GOT3 (cell line): ENCODE results near the gene TACC2.
A peak's percentile ranks its signal among the peaks of the same experiment; 100 is the strongest.

Experiments
- DNase-seq: peaks from one replicate; lab custom pipeline; 2025; ENCODE audit warnings: mixed read lengths; lab: John Stamatoyannopoulos, UW

TACC2 gene

DNA sequence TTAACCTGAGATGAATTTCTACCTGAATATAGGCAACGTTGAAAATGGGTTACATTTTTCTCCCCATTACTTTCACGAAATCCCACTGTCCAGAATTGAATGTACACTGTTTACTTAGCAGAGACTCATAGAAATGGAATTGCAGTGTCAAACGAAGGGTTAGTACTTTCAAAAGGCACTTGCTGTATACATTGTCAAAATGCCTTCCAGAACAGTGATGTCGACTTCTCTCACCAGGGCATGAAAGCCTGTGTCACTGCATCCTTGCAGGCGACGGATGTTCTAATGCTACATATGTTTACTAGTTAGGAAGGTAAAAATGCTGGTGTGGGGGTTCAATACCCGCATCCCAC is 41.2 kb downstream of the TACC2 start:
- no peak for DNase-seq

DNA sequence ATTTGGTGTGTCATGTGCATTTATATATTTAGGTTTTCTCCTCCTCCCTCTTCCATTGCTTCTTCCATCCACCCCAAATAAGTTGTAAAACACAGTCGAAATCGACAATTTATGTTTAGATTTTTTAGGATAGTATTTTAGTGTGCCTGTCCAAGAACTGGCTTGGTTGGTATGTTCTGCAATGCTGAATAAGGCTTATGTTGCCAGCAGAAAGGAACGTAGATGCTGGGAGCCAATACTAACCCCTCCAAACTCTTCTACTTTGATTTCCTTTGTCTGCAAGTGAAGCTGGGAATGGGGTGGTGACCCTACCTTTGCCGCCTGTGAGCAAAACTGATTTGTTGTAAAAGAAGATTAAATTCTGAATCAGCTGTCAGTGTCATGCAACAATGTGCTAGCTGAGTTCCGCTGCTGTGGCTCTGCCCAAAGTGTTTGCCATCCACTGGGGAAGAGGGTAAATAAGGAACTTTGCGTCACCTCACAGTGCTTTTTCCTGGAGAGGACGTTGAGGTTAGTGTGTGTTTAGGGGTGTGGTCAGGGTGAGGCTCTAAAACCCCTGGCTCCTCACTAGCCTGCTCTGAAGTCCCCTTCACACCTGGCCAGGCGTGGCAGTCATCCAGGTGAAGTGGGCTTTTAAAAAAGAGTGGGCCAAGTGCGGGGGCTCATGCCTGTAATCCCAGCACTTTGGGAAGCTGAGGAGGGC is 44.4 kb downstream of the TACC2 start:
- no peak for DNase-seq

DNA sequence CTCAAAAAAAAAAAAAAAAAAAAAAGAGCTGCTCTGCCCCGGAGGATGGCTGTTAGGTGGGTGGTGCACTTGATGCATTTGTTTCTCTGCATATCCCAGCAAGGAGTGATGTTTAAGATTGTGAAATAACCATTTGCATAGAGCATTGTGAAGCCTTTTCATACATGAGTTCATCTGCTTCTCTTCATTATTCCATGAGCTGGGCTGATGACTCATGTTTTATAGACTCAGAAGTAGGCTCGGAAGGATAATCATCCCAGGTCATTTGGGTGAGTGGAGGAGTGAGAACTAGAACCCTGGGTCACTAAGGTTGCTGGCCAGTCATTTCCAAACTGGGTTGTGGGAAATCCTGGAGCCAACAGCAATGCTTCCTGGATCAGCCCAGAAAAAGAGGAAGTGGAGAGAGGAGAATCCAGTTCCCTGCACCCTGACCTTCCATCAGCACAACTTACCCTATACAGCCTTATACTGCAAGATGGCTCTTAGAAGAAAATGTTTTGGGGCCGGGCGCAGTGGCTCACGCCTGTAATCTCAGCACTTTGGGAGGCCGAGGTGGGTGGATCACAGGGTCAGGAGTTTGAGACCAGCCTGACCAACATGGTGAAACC is 45.3 kb downstream of the TACC2 start:
- DNase-seq = no peak

DNA sequence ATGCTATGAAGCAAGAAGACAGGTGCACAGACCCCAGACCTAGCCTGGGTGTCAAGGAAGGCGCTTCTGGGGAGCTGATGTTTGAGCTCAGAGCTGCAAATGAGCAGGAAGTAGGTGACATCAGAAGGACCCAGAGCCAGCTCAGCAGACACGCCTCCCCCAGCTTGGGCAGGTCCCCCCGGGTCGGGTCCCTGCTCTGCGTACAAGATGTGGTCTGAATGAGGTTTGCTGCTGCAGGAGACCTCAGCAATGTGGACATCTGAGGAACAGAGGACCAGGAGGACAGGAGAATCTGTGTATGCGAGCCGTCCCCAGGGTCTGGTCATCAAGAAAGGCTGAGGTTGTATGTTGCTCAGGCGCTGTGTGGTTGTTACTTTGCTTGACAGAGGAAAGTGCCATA is 51.8 kb downstream of the TACC2 start:
- DNase-seq = no peak

DNA sequence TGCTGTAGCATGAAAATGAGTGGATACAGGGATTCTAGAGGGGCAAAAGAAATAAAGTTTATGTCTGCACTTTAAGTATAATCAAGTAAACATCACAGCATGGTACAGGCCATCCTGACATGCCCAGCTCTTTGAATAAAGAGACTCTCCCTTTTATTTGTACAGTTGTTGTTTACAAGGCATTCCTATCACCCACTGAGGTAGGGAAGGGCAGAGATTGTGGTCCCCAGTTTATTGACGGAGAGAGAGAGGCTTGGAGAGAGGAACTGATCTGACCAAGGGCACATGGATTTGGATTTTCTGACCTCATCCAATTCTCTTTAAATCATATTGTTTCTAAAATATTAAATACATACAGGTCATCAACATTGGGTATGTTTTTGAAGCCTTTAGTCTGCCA is 53.9 kb downstream of the TACC2 start:
- no peak for DNase-seq

DNA sequence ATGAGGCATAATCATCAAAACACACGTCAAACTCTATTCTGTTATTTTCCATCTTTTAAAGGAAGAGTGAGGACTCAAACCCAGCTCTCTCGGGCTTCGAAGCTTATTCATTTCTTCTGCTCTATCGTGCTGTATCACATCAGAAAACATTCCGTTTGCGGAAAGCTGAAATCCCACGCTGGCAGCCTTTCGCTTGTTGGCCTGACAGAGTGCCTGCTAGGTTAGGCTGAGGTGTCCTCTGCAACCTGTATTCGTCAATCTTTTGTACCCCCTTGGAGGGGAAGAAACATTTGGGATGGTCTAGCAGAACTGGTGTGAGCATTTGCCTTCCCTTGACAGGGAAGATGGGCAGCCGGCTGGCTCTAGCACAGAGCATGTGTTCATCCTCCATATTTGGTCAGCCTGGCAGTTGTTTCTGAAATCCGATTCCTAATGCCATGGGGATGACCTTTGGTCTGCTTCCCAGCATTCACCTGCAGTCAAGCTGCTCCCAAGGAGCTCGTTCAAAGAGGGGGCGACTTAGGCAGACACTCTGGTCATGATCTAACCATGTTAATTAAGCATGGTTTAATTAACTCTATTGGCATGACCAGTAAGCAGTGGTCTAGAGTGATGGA is 55.2 kb downstream of the TACC2 start:
- no peak for DNase-seq

DNA sequence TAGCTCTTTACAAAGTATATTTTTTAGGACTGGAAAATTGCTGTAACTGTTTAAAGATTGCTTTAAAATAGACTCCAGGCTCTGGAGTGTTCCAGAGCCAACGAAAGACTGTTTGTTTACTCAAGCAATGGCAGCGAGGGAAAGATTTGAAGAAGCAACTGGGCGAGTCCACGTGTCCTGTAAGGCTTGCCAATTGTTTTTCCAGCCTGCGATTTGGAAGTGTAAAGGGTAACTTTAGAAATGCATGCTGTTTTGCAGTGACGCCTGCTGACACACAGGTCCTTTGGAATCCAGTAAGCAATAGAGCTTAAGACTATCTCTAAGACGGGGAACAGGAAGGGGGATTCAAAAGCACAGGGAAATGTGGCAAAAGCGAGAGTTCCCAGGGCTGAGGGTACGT is 55.8 kb downstream of the TACC2 start:
- no peak for DNase-seq

DNA sequence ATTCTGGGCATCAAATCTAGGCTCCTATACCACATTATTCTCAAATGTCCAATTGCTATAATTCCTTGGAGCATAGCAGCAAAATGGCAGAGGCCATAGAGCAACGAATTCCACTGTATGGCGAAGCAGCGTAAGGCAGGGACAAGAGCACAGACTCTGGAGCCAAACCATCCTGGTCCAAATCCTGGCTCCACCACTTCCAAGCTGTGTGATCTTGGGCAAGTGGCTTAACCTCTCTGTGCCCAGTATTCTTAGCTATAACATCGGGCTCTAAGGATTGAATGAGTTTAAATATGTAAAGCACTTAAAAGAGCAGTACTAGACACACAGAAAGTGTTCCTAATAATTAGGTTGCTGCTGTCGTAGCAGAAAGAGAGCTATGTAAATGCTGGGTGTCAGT is 56.2 kb downstream of the TACC2 start:
- DNase-seq = no peak

DNA sequence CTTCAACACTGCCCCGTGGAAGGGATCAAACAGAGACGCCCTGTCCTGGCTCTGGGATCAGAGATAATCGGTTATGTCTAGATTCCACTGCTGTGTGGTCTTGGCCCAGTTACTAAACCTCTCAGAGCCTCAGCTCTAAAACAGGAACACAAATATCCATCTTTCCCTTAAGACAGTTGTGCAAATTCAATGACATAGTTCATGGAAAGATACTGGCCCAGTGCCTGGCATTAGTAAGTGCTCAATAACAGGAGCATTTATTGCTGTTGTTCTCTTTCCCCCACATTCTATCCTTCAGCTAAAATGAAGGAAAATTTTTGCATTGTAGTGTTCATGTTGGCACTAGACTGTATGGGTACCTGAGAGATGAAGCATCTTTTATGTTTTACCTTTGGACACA is 58.6 kb downstream of the TACC2 start:
- no peak for DNase-seq

DNA sequence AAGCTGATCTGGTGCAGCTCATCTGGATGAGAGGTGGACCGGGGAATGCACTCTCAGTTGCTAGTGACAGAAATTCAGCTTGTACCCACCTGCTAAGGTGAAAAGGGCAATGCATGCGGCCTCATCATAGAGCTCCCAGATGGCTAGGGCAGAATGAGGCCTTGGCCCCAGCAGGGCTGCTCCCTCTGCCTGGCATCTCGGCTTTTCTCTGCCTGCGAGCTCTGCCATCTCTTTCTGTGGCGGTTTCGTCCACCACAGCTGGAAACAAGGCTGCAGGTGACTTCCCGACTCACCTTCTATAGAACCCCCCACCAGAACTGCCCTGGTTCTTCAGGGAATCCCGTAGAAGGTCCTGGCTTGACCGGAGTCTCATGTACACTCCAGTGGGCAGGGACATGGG is 60.1 kb downstream of the TACC2 start:
- no peak for DNase-seq

DNA sequence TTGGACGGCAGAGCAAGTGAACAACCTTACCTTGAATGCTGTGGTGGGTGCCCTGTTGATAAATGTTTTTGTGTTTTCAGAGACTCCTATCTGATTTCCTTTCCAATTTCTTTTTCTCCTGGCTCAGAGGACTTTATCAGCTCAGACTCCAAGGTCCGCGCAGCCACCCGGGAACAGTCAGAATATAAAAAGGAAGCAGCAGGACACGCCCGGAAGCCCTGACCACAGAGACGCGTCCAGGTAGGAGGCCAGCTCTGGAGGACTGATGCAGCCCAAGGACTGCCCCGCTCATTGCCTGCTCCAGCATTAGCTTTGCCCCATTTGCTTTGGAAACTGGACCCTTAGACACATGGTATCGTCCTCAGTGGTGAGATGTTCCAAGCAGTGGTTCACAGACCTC is 61.3 kb downstream of the TACC2 start:
- no peak for DNase-seq

DNA sequence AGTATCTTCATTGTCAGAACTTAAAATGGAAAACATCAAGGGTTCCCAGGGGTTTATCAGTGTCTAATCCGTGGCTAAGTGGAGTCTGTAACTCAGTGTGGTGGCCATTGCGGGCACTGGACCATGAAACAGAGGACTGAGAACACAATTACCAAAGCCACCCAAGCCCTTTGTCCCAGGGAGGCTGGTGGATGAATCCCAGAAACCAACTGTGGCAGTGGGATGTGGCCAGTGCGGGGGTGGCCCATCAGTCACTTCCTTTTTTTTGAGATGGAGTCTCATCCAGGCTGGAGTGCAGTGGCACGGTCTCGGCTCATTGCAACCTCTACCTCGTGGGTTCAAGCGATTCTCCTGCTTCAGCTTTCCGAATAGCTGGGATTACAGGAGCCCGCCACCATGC is 61.8 kb downstream of the TACC2 start:
- no peak for DNase-seq

DNA sequence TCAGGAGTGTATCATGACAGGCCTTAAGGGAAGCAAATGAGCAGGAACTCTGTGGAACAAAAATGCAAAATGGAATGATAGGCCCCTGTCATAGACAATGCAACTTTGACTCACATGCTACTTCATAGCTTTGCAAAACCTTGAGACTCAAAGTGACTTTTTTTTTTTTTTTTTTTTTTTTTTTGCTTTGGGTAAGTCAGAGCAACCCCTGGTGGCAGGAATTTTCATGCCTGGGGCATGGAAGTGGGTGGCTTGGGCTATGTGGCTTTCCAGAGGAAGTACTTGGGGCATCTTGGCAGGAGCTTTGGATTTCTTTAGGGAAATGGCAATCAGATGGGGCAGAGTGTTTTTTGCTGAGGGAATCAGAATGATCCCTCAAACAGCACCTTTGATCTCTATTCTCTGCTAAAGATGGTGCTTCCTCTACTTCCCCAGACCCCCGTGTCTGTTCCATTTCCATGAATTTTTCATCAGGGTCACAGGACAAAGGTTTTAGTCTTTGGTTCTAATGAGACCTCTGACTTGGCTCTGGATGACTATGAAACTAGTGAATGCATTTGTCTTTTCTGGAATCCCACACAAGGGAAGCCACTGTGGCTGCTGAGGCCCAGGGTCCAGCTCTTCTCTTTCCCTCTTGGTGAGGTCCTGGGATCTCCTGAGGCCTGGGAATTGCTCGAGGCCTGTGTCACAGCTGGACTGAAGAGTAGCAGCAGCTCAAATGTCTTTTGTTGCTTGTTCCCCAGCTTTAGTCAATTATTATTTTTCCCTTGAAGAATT is 62.8 kb downstream of the TACC2 start:
- DNase-seq = peak; percentile 29

DNA sequence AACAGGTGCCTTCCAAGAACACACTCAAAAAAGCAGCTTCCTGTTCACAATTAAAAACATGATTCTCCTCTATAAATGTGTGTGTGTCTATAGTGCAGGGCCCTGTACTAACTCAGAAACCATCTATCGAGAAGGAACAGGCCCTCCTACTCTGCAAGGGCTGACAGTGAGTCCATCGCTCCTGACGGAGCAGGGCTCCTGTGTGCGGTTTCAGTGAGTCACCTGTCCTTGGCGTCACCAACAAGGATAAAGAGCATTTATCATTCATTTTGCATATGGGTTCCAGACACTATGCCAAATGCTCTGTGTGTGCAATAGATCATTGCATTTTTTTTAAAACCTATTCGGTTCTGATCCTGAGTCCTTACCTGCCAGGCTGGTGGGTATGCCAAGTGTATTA is 63.7 kb downstream of the TACC2 start:
- DNase-seq = no peak

DNA sequence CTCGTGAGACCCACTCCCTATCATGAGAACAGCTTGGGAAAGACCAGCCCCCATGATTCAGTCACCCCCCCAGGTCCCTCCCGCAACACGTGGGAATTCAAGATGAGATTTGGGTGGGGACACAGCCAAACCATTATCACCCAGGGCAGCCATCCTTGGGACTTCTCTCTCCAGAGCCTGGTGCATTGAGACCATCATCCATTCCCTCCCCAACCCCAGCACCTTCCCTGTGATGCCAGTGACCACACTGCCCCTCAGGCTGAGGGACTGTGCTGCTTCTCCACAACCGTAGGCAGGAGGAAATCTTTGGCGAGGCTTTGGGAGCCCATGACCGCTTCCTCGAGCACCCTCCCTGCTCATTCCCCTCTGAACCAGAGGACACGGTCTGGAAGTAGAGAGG is 64.4 kb downstream of the TACC2 start:
- DNase-seq = no peak

DNA sequence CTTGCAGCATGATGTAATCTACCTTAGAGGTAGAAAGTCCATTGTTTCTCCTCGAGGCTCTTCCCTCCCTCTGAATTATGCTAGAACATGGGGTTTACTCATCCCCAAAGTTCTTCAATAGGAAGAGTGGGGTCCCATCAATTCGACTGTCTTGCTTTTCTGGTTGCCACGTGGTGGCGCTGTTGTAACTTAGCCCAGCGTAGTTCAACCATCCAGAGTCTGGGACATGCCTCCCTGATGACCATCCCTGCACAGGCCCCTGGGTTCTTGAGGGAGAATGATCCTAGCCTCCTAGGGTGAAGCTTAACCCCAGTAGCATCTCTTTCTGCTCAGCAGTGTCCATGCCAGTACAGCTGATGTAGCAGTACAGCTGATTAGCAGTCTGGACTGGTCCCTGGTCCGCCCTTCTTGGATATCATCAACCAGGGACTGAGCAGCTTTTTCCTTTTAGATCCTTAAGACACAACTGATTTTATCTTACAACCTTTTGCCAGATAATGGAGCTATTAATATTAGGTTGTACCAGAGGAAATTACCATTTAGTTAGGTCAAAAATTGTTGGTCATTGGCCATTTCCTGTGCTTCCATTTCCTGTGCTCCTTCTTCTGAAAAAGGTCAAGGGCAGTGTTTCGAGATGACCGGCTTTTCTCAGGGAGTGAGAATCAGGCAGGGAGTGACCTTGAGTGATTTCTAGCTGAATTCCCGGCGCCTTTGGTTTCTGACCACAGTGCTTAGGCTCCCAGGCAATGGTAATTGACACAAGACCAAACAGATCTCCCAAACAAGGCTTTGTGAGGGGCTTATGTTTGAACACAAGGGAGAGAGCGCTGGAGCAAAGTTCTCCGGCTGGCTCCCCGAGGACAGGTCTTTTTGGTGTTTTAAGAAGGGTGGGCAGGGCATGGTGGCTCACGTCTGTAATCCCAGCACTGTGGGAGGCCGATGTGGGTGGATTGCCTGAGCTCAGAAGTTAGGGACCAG is 65.4 kb downstream of the TACC2 start:
- DNase-seq = no peak

DNA sequence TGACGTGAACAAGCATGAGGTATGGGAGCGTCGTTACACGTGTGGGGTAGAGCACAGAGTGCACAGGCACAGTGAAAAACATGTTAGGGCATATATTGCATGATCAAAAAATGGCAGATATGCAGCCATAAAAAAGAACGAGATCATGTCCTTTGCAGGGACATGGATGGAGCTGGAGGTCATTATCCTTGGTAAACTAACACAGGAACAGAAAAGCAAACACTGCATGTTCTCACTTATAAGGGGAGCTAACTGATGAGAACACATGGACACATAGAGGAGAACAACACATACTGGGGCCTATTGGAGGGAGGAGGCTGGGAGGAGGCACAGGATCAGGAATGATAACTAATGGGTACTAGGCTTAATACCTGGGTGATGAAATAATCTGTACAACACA is 66.3 kb downstream of the TACC2 start:
- DNase-seq = no peak

DNA sequence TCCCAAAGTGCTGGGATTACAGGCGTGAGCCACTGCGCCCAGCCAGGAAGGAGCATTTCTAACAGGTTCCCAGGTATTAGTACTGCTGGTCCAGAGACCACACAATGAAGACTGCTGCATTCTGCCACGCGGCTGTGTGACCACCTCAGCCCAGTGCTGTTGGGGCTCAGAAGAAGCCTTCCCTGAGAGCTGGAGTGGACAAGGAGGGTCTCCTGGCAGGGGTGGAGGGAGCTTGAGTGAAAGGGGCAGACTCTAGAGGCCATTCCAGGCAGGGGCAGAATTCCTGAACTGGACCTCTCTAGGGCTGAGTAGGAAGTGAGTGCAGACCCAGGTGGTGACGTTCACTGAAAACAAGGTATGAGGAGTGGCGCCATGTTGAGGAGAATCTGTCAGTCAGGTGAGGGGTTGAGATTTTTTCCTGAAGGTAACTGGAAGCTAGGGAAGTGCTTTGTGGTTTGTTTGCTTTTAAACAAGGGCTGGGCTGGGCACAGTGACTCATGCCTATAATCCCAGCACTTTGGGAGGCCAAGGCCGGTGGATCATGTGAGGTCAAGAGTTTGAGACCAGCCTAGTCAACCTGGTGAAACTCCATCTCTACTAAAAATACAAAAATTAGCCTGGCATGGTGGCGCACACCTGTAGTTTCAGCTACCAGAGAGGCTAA is 67.6 kb downstream of the TACC2 start:
- no peak for DNase-seq

DNA sequence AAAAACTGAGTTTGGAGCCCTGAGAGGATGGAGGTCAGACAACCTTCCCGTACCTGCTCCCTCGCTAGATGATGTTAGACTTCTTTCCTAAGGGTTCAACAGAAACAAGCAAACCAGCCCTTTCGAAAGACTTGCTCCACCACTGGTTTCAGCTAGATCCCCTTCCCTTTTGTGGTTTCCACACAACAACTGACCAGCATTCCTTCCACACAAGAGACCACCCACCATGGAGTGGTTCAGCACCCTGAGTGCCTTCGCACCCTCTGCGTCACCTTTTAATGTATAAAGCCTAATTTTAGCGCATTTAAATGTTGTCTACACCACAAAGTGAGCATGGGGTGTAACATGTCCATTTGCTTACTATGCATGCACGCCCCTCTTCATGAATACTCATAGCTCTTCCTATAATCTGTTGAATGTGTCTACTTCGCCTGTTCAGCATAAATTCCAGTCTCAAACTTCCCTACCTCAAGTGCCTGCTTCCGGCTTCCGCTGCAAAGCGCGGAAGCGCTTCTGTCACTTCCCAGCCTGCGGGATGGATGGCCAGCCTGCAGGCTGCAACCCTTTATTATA is 69.0 kb downstream of the TACC2 start:
- no peak for DNase-seq

DNA sequence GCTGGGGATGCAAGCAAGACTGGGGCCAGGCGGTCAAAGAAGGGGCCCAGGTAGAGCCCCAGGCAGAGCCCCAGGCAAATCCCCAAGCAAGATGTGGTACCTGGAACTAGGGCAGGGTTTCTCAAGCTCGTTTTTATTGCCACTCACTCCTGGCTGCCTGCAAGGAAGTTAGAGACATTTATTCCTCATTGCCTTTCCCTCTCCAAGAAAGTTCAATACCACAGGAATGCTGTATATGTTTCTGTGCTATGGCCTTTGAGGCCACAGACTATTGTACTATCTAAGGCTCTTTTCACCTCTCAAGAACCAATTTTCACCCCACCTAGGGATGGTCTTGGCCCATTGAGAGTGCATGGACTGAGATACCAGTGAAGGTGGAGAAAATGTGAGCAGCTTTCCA is 71.3 kb downstream of the TACC2 start:
- no peak for DNase-seq
